ENCODE results near the gene NSMCE1. TPM values are rescaled to one million over a fixed set of nuclear protein-coding genes. Genes with fewer than 3 reads are reported as not detected.
A peak's percentile ranks its signal among the peaks of the same experiment; 100 is the strongest.

Gene NSMCE1
- total and polyA plus RNA-seq, 2 of the 8 experiments (the other 6 are each of a cell fraction or from before 2014, with no cell fraction given) = 8.1 to 16.6 TPM

- no peak overlapping the region for H3K27ac ChIP-seq (ENCODE audit: low read depth, low read length)
- ChIA-PET POLR2A (ENCODE audit: partially characterized antibody) (interaction anchor here (0.7 kb wide), 1 partner anchor 115 kb away, joined by 3 read pairs; no protein-coding TSS in a partner anchor), CTCF (ENCODE audit: partially characterized antibody) (interaction anchor here (0.8 to 17.4 kb wide), 10 partner anchors 9 to 144 kb away, joined by 3 to 241 read pairs (median 4); no protein-coding TSS in a partner anchor)
- no peak overlapping the region for H3K9ac ChIP-seq (replicated peaks in 1 of 4; ENCODE audit: extremely low read depth in 1 of 4, low read depth in 3 of 4, low read length in 3 of 4)
- H4K91ac ChIP-seq (replicated peaks; ENCODE audit: insufficient read length, low read length) = no peak overlapping the region
- H3K4me1 ChIP-seq (replicated peaks in 1 of 4; ENCODE audit: control insufficient read depth in 3 of 4, insufficient read depth in 4 of 4, low read length in 3 of 4) = 0 out of 7 replicates have a peak, but pooled peaks cover 0 to 2% (median 0%) of the 10 kb centered on the region in 4 experiments
- H2BK15ac ChIP-seq (ENCODE audit: low read length) = no peak overlapping the region
- H3K14ac ChIP-seq (ENCODE audit: insufficient read length) = no peak overlapping the region
- no peak for FAIRE-seq
- H3K9me3 ChIP-seq (ENCODE audit: insufficient read depth in 2 of 2, low read depth in 1 of 2, low read length in 1 of 2) = no peaks in the 10 kb centered on the region
- no peak for DNase-seq (ENCODE audit: low read depth in 1 of 2, low spot score in 2 of 2)
- H2BK12ac ChIP-seq (ENCODE audit: low read depth, low read length) = no peak overlapping the region
- no peak overlapping the region for H2BK120ac ChIP-seq (replicated peaks; ENCODE audit: low read depth, low read length)
- TF ChIP-seq RNF2 (IDR thresholded peaks at IDR 0.05; ENCODE audit: borderline replicate concordance, low read depth, low read length, missing control alignments, poor library complexity, severe bottlenecking) = no peak
- no peak for TF ChIP-seq CHD1 (IDR thresholded peaks at IDR 0.05; ENCODE audit: low read depth, low read length)
- peak; percentile 2 to 29; a peak in 3 of 4 replicates for TF ChIP-seq RAD21 (IDR thresholded peaks at IDR 0.05 in 1 of 2, conservative IDR thresholded peaks at IDR 0.05 in 1 of 2; ENCODE audit: low read depth in 2 of 2, low read length in 2 of 2)
- no peak for TF ChIP-seq ZNF274 (IDR thresholded peaks at IDR 0.05; ENCODE audit: borderline replicate concordance, extremely low read depth, low read length)
- TF ChIP-seq YY1 (IDR thresholded peaks at IDR 0.05; ENCODE audit: low read depth, low read length) = no peak
- H3K79me1 ChIP-seq (ENCODE audit: low read depth, low read length) = no peaks in the 10 kb centered on the region
- no peak overlapping the region for H2BK5ac ChIP-seq (ENCODE audit: low read depth, low read length)
- H3K36me3 ChIP-seq (ENCODE audit: control insufficient read depth in 2 of 4, insufficient read depth in 4 of 4, low read length in 3 of 4) = 0 out of 8 replicates have a peak, but pooled peaks cover 0 to 3% (median 0%) of the 10 kb centered on the region in 4 experiments
- H4K20me1 ChIP-seq (replicated peaks in 1 of 2; ENCODE audit: control insufficient read depth in 1 of 2, insufficient read depth in 2 of 2, low read length in 2 of 2) = peaks cover 0 to 1% of the 10 kb centered on the region in 2 experiments
- no peak overlapping the region for H3K4me2 ChIP-seq (ENCODE audit: insufficient read depth in 1 of 2, low read depth in 2 of 2, low read length in 2 of 2)
- WGBS, 2 experiments (ENCODE audit: extremely low coverage in 1 of 2, insufficient coverage in 1 of 2, insufficient read length in 1 of 2, insufficient replicate concordance in 2 of 2, low coverage in 1 of 2, low lambda C conversion rate in 2 of 2, missing lambda C conversion rate in 1 of 2) = 89% methylated on average over 16 of the region's 16 CpGs; no CpG with 5 or more reads in 1 of the 2 experiments
- H3K79me2 ChIP-seq (ENCODE audit: control insufficient read depth in 1 of 2, insufficient read depth in 2 of 2, low read length in 2 of 2) = no peaks in the 10 kb centered on the region
- H2AFZ ChIP-seq (ENCODE audit: low read length) = no peak overlapping the region
- no peaks in the 10 kb centered on the region for H3K23me2 ChIP-seq (ENCODE audit: low read depth, low read length)
- no peak overlapping the region for H2BK20ac ChIP-seq (ENCODE audit: low read length)
- no peak overlapping the region for H3K4me3 ChIP-seq (ENCODE audit: extremely low read depth in 1 of 4, insufficient read depth in 2 of 4, low read depth in 3 of 4, low read length in 4 of 4)
- no peak overlapping the region for H4K5ac ChIP-seq (ENCODE audit: insufficient read length, low read depth, low read length)
- H3K23ac ChIP-seq (ENCODE audit: insufficient read length) = no peak overlapping the region
- H3K4ac ChIP-seq (replicated peaks; ENCODE audit: insufficient read length, low read depth, low read length) = no peak overlapping the region
- H3K56ac ChIP-seq (replicated peaks; ENCODE audit: insufficient read length, low read depth, low read length) = no peak overlapping the region
- H3K27me3 ChIP-seq (replicated peaks in 1 of 4; ENCODE audit: control insufficient read depth in 3 of 4, extremely low read depth in 1 of 4, insufficient read depth in 3 of 4, low read length in 3 of 4) = no peaks in the 10 kb centered on the region
- H2AK5ac ChIP-seq (ENCODE audit: low read depth, low read length) = no peak overlapping the region
- H4K8ac ChIP-seq (ENCODE audit: extremely low read depth, insufficient read depth, low read length) = no peak overlapping the region
- H3K18ac ChIP-seq (ENCODE audit: extremely low read depth, low read length) = no peak overlapping the region
Observed at GRCh38 chr16:27230562-27231001, 38.0 kb downstream of the NSMCE1 start.

Measured in H1 (cell line).